Muscle of leg (tissue), 11 donors: Measurements from ENCODE around the gene FHIT. TPM values are rescaled to one million over a fixed set of nuclear protein-coding genes. Genes with fewer than 3 reads are reported as not detected.
"Not testable (repeated sequence)": the region's sequence is repeated elsewhere in the genome, so short reads cannot be mapped to it uniquely, and the experiment has no call there.

ENCODE experiments used
- DNase-seq: peaks from one replicate; pipeline ENCODE4 v3.0.0; 2013
- H3K27ac ChIP-seq: one replicate; pipeline ENCODE4 v1.5.1; 2013; ENCODE audit warnings: mild to moderate bottlenecking, low read length, control low read depth
- H3K27me3 ChIP-seq: one replicate; pipeline ENCODE4 v1.6.1; 2013; ENCODE audit warnings: low read length; ENCODE audit not compliant: control insufficient read depth, insufficient read depth
- H3K36me3 ChIP-seq: one replicate; pipeline ENCODE4 v1.6.1; 2013; ENCODE audit warnings: low read length; ENCODE audit not compliant: control insufficient read depth, insufficient read depth
- H3K4me1 ChIP-seq: one replicate; pipeline ENCODE4 v1.6.1; 2013; ENCODE audit warnings: low read length; ENCODE audit not compliant: control insufficient read depth, insufficient read depth
- H3K4me3 ChIP-seq: one replicate; pipeline ENCODE4 v1.5.1; 2013; ENCODE audit warnings: low read length, control low read depth
- H3K9me3 ChIP-seq: replicated peaks from 2 replicates; pipeline ENCODE4 v1.6.1; 2013; ENCODE audit warnings: low read depth, low read length; ENCODE audit not compliant: control insufficient read depth
- WGBS: methylation state at CpG from one replicate; pipeline ENCODE4 v1.1.5; 2013; ENCODE audit warnings: missing lambda C conversion rate; ENCODE audit not compliant: insufficient coverage; 5-methylcytosine and 5-hydroxymethylcytosine counted together
- polyA plus RNA-seq, 8 donors: library from polyadenylated mRNA; unstranded; fragments of 120-200 nt; gene quantifications; one replicate each; pipeline versions ENCODE4 v1.2.1 to v1.2.3, GENCODE V29; 2013; ENCODE audit warnings: inconsistent platforms in 1 of 8, low replicate concordance in 1 of 8; ENCODE audit not compliant: insufficient read length in 8 of 8, insufficient read depth in 1 of 8
- total RNA-seq: library from RNA; stranded (reverse); fragments of 120-200 nt; gene quantifications from one replicate; pipeline ENCODE4 v1.2.4, GENCODE V29; 2013

The FHIT gene
- total and polyA plus RNA-seq, 9 donors = 4.1 to 8.0 (median 5.3) TPM

- no CpG with 5 or more reads among the region's 1 CpG for WGBS
- Histone ChIP-seq H3K4me3 (no peak overlapping the region), H3K36me3 (no peaks in the 10 kb centered on the region), H3K9me3 (no peaks in the 10 kb centered on the region), H3K27me3 (no peaks in the 10 kb centered on the region), H3K27ac (no peak overlapping the region), H3K4me1 (no peaks in the 10 kb centered on the region)
- DNase-seq = peak; percentile 57
These were observed 235.4 kb downstream of the FHIT start for GRCh38 chr3:61015859-61016258.

- Histone ChIP-seq H3K4me3 (no peak overlapping the region), H3K36me3 (no peaks in the 10 kb centered on the region), H3K9me3 (no peaks in the 10 kb centered on the region), H3K4me1 (no peaks in the 10 kb centered on the region), H3K27me3 (no peaks in the 10 kb centered on the region), H3K27ac (no peak overlapping the region)
- no peak for DNase-seq
- WGBS = no CpG with 5 or more reads among the region's 2 CpGs
These were observed 235.8 kb downstream of the FHIT start for GRCh38 chr3:61015408-61015807.

- no peaks in the 10 kb centered on the region for H3K9me3 ChIP-seq
- no peaks in the 10 kb centered on the region for H3K4me1 ChIP-seq
- 20% methylated on average over 2 of the region's 5 CpGs for WGBS
- peak; percentile 63 for DNase-seq
- no peaks in the 10 kb centered on the region for H3K27me3 ChIP-seq
- H3K36me3 ChIP-seq = no peaks in the 10 kb centered on the region
- no peak overlapping the region for H3K27ac ChIP-seq
- H3K4me3 ChIP-seq = no peak overlapping the region
These were observed 242.3 kb downstream of the FHIT start for GRCh38 chr3:61008998-61009380.

- WGBS = no CpG with 5 or more reads among the region's 5 CpGs
- Histone ChIP-seq H3K36me3 (no peaks in the 10 kb centered on the region), H3K4me3 (no peak overlapping the region), H3K27me3 (no peaks in the 10 kb centered on the region), H3K9me3 (no peaks in the 10 kb centered on the region), H3K4me1 (no peaks in the 10 kb centered on the region), H3K27ac (no peak overlapping the region)
- peak; percentile 12 for DNase-seq
These were observed 242.9 kb downstream of the FHIT start for GRCh38 chr3:61008153-61008997.

- 69% methylated on average over 3 of the region's 4 CpGs for WGBS
- no peaks in the 10 kb centered on the region for H3K4me1 ChIP-seq
- no peaks in the 10 kb centered on the region for H3K36me3 ChIP-seq
- DNase-seq = no peak
- H3K27ac ChIP-seq = no peak overlapping the region
- H3K9me3 ChIP-seq = no peaks in the 10 kb centered on the region
- H3K4me3 ChIP-seq = no peak overlapping the region
- no peaks in the 10 kb centered on the region for H3K27me3 ChIP-seq
These were observed 245.7 kb downstream of the FHIT start for GRCh38 chr3:61005591-61005990.

- no peak overlapping the region for H3K4me3 ChIP-seq
- H3K27ac ChIP-seq = no peak overlapping the region
- 100% methylated on average over 2 of the region's 3 CpGs for WGBS
- H3K27me3 ChIP-seq = no peaks in the 10 kb centered on the region
- H3K9me3 ChIP-seq = no peaks in the 10 kb centered on the region
- DNase-seq = no peak
- H3K36me3 ChIP-seq = no peaks in the 10 kb centered on the region
- no peaks in the 10 kb centered on the region for H3K4me1 ChIP-seq
These were observed 252.4 kb downstream of the FHIT start for GRCh38 chr3:60998858-60999257.

- DNase-seq = peak; percentile 66
- no CpG with 5 or more reads among the region's 5 CpGs for WGBS
- Histone ChIP-seq H3K27me3 (no peaks in the 10 kb centered on the region), H3K27ac (no peak overlapping the region), H3K4me3 (no peak overlapping the region), H3K36me3 (no peaks in the 10 kb centered on the region), H3K4me1 (no peaks in the 10 kb centered on the region), H3K9me3 (no peaks in the 10 kb centered on the region)
These were observed 258.9 kb downstream of the FHIT start for GRCh38 chr3:60992395-60992794.

GRCh38 chr3:60990442-60990730, 260.9 kb downstream of the FHIT start:
- WGBS = no CpG with 5 or more reads among the region's 3 CpGs
- no peaks in the 10 kb centered on the region for H3K4me1 ChIP-seq
- H3K36me3 ChIP-seq = no peaks in the 10 kb centered on the region
- no peak overlapping the region for H3K4me3 ChIP-seq
- H3K9me3 ChIP-seq = no peaks in the 10 kb centered on the region
- H3K27me3 ChIP-seq = no peaks in the 10 kb centered on the region
- no peak overlapping the region for H3K27ac ChIP-seq
- DNase-seq = no peak

- H3K9me3 ChIP-seq = no peaks in the 10 kb centered on the region
- H3K27me3 ChIP-seq = no peaks in the 10 kb centered on the region
- no peak overlapping the region for H3K27ac ChIP-seq
- no peaks in the 10 kb centered on the region for H3K4me1 ChIP-seq
- no peaks in the 10 kb centered on the region for H3K36me3 ChIP-seq
- 100% methylated on average over 2 of the region's 11 CpGs for WGBS
- no peak overlapping the region for H3K4me3 ChIP-seq
- DNase-seq = no peak
These were observed 261.4 kb downstream of the FHIT start for GRCh38 chr3:60989626-60990441.

GRCh38 chr3:60987191-60987590, 264.1 kb downstream of the FHIT start:
- H3K4me3 ChIP-seq, H3K9me3 ChIP-seq, H3K36me3 ChIP-seq, H3K4me1 ChIP-seq, DNase-seq, H3K27ac ChIP-seq, H3K27me3 ChIP-seq: not testable (repeated sequence)
- no CpG with 5 or more reads among the region's 1 CpG for WGBS
